Cardiac muscle cell (in vitro differentiated cells and primary cell): ENCODE data around the gene CHRNB1. TPM values are rescaled to one million over a fixed set of nuclear protein-coding genes. Genes with fewer than 3 reads are reported as not detected.
"Not testable (repeated sequence)": the region's sequence is repeated elsewhere in the genome, so short reads cannot be mapped to it uniquely, and the experiment has no call there.

Experiments used
- DNase-seq, 2 donors: peaks; one replicate each; pipeline versions ENCODE4 v3.0.0 to v3.0.0-alpha.2; 2010 to 2017; ENCODE audit warnings: low read depth in 1 of 2, low spot score in 1 of 2
- H3K27ac ChIP-seq: fragments of 200-600 bp; sonication (generic); 2 replicates; pipeline ENCODE4 v1.5.1; 2016
- H3K27me3 ChIP-seq: fragments of 200-600 bp; sonication (generic); 2 replicates; pipeline ENCODE4 v1.6.0; 2016; ENCODE audit warnings: control low read depth
- H3K36me3 ChIP-seq: fragments of 200-600 bp; sonication (generic); 2 replicates; pipeline ENCODE4 v1.5.1; 2016; ENCODE audit warnings: control low read depth
- H3K4me1 ChIP-seq: fragments of 200-600 bp; sonication (generic); 2 replicates; pipeline ENCODE4 v1.8.1; 2017; ENCODE audit warnings: low read depth, mild to moderate bottlenecking, mixed run types
- H3K4me3 ChIP-seq: fragments of 200-600 bp; sonication (generic); 2 replicates; pipeline ENCODE4 v1.5.1; 2016; ENCODE audit warnings: mild to moderate bottlenecking
- H3K9me3 ChIP-seq: fragments of 200-600 bp; sonication (generic); 2 replicates; pipeline ENCODE4 v1.5.1; 2017; ENCODE audit warnings: low read depth, mild to moderate bottlenecking, control low read depth
- polyA plus RNA-seq: library from polyadenylated mRNA; unstranded; fragments of >200 nt; fragmentation: Nextera tagmentation; extraction: Ambion mirVana; gene quantifications from 2 replicates; pipeline ENCODE4 v1.2.1, GENCODE V29; 2016
- total RNA-seq: library from RNA; depleted of rRNA; stranded (reverse); fragments of >200 nt; gene quantifications from 2 replicates; pipeline ENCODE4 v1.2.3, GENCODE V29; 2016
- TF ChIP-seq, protein P1 (sequence below): IDR thresholded peaks from 2 replicates; pipeline ENCODE4 v1.5.1; 2012; ENCODE audit warnings: low read depth, mild to moderate bottlenecking, low read length

CHRNB1 gene
- total and polyA plus RNA-seq, 2 experiments from 2014 or later: 8.5 to 28.6 TPM

- TF ChIP-seq, protein P1, sequence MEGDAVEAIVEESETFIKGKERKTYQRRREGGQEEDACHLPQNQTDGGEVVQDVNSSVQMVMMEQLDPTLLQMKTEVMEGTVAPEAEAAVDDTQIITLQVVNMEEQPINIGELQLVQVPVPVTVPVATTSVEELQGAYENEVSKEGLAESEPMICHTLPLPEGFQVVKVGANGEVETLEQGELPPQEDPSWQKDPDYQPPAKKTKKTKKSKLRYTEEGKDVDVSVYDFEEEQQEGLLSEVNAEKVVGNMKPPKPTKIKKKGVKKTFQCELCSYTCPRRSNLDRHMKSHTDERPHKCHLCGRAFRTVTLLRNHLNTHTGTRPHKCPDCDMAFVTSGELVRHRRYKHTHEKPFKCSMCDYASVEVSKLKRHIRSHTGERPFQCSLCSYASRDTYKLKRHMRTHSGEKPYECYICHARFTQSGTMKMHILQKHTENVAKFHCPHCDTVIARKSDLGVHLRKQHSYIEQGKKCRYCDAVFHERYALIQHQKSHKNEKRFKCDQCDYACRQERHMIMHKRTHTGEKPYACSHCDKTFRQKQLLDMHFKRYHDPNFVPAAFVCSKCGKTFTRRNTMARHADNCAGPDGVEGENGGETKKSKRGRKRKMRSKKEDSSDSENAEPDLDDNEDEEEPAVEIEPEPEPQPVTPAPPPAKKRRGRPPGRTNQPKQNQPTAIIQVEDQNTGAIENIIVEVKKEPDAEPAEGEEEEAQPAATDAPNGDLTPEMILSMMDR: no peak
Observed at GRCh38 chr17:7478276-7479212, 33.7 kb downstream of the CHRNB1 start.

GRCh38 chr17:7479213-7480088, 34.6 kb downstream of the CHRNB1 start, which contains the start of gene ZBTB4:
TSS of gene ZBTB4 (minus strand) at chr17:7479631. CDS start at chr17:7466801, 12,830 bp downstream.
- peak; percentile 49 to 66 for DNase-seq
- Histone ChIP-seq H3K27ac (peak within 1 kb of the TSS; percentile 95), H3K36me3 (no peaks in the 10 kb centered on the region), H3K4me1 (peaks cover 37% of the 10 kb centered on the region), H3K9me3 (no peaks in the 10 kb centered on the region), H3K27me3 (no peaks in the 10 kb centered on the region), H3K4me3 (peak within 1 kb of the TSS; percentile 69)
- TF ChIP-seq, protein P1: no peak

More at GRCh38 chr17:7478276-7479212, 33.7 kb downstream of the CHRNB1 start:
- Histone ChIP-seq H3K27me3 (no peaks in the 10 kb centered on the region), H3K4me1 (peaks cover 37% of the 10 kb centered on the region), H3K27ac (peak overlapping the region; percentile 95), H3K9me3 (no peaks in the 10 kb centered on the region), H3K4me3 (peak overlapping the region; percentile 69), H3K36me3 (no peaks in the 10 kb centered on the region)
- DNase-seq: peak; percentile 33 to 43

- peaks cover 37% of the 10 kb centered on the region for H3K4me1 ChIP-seq
- H3K27me3 ChIP-seq: no peaks in the 10 kb centered on the region
- TF ChIP-seq, protein P1: no peak
- peak overlapping the region; percentile 69 for H3K4me3 ChIP-seq
- no peaks in the 10 kb centered on the region for H3K9me3 ChIP-seq
- peak overlapping the region; percentile 95 for H3K27ac ChIP-seq
- DNase-seq: no peak
- no peaks in the 10 kb centered on the region for H3K36me3 ChIP-seq
Observed at GRCh38 chr17:7480089-7480384, 35.2 kb downstream of the CHRNB1 start.

DNA sequence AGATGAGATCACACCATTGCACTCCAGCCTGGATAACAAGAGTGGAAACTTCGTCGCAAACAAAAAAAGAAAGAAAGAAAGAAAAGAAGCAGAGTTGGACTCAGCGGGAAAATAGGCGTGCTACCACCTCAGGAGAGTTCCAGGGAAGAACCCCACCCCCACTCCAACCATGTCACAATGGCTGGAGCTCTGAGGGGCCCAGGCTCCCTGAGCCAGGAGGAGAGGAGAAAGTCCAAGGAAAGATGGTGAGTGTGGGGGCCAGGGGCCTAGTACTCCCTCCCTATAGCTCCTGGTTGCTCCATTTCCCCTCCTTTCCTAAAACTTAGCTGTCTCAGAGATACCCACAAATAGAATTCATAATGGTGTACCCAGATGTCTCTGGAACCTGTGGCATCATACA, 36.4 kb downstream of the CHRNB1 start, which contains the start of gene SLC35G6:
Gene SLC35G6 (plus strand): TSS at position 172 of the 400 bp plus-strand sequence. CDS start 71 bp downstream, at position 243.
- not testable (repeated sequence) for DNase-seq, H3K36me3 ChIP-seq, H3K4me3 ChIP-seq, H3K27me3 ChIP-seq, H3K9me3 ChIP-seq
- peaks cover 36% of the 10 kb centered on the region for H3K4me1 ChIP-seq
- H3K27ac ChIP-seq: peak within 1 kb of the TSS; percentile 98

DNA sequence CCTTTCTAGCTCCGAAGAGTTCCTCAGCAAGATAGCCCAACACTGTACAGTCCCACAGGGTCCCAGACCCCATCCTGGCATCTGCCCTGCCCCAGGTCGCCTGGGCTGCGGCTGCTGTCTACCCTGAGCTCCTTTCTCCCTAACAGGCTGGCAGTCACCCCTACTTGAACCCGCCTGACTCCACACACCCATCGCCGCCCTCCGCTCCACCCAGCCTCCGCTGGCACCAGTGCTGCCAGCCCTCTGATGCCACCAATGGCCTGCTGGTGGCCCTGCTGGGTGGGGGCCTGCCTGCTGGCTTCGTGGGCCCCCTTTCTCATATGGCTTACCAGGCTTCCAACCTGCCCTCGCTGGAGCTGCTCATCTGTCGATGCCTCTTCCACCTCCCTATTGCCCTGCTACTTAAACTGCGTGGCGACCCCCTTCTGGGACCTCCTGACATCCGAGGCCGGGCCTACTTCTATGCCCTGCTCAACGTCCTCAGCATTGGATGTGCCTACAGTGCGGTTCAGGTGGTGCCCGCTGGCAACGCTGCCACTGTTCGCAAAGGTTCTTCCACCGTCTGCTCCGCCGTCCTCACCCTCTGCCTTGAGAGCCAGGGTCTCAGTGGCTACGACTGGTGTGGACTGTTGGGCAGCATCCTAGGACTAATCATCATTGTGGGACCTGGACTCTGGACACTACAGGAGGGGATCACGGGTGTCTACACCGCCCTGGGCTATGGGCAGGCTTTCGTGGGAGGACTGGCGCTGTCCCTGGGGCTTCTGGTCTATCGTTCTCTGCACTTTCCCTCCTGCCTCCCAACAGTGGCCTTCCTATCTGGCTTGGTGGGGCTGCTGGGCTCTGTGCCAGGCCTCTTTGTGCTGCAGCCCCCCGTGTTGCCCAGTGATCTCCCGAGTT, 37.2 kb downstream of the CHRNB1 start:
- peak overlapping the region; percentile 98 for H3K27ac ChIP-seq
- H3K4me1 ChIP-seq: peaks cover 36% of the 10 kb centered on the region

DNA sequence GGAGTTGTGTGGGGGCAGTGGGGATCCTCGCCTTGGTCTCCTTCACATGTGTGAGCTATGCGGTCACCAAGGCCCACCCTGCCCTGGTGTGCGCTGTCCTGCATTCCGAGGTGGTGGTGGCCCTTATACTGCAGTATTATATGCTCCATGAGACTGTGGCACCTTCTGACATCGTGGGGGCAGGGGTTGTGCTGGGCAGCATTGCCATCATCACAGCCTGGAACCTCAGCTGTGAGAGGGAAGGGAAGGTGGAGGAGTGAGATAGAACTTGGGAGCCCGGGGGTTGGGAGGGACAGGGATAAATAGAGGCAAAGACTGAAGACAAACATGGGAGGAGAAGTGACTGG, 37.9 kb downstream of the CHRNB1 start:
- H3K9me3 ChIP-seq, H3K36me3 ChIP-seq, H3K27me3 ChIP-seq, DNase-seq: not testable (repeated sequence)
- H3K4me3 ChIP-seq: peak overlapping the region; percentile 59
- H3K27ac ChIP-seq: peak overlapping the region; percentile 98
- peaks cover 30% of the 10 kb centered on the region for H3K4me1 ChIP-seq

More for the DNA sequence above, 37.2 kb downstream of the CHRNB1 start:
- H3K36me3 ChIP-seq, DNase-seq, H3K9me3 ChIP-seq, H3K4me3 ChIP-seq, H3K27me3 ChIP-seq: not testable (repeated sequence)
